ENCODE data around the gene DCUN1D2. TPM values are rescaled to one million over a fixed set of nuclear protein-coding genes. Genes with fewer than 3 reads are reported as not detected.

The DCUN1D2 gene
- total RNA-seq, 4 donors from 2014 or later = 12.3 to 20.2 (median 17.3) TPM

DNA sequence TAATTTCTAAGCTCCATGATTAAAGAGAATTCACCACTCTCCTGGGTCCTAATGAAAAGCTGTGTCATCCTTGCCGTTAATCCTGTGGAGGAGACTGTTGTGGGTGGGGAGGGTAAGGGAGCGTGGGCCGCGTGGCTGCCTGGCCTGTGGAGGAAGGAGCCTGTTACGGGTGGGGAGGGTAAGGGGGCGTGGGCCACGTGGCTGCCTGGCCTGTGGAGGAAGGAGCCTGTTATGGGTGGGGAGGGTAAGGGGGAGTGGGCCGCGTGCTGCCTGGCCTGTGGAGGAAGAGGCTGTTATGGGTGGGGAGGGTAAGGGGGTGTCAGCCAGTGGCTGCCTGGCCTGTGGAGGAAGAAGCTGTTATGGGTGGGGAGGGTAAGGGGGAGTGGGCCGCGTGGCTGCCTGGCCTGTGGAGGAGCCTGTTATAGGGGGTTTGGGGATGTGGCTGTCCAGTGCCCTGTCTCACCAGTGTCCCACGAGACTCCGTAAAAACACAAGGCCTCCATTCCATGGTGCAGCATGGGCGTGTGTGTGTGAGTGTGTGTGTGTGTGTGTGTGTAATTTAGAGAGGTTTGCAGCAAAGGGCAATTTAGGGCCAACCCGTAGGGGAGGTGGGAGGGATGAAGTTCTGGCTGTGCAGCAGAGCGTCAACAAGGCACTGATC, 15.6 kb upstream of the DCUN1D2 start:
- Histone ChIP-seq H3K36me3 (peaks cover 0 to 94% of the 10 kb centered on the region in 2 donors), H3K27me3 (no peaks in the 10 kb centered on the region), H3K4me1 (no peaks in the 10 kb centered on the region), H3K27ac (no peak overlapping the region), H3K4me3 (no peak overlapping the region), H3K9me3 (no peaks in the 10 kb centered on the region)
- no peak for ATAC-seq
- 46 to 54% methylated on average over 9 to 10 of the region's 16 CpGs for WGBS, 2 donors (ENCODE audit: low coverage in 1 of 2)
- TF ChIP-seq, protein P1, sequence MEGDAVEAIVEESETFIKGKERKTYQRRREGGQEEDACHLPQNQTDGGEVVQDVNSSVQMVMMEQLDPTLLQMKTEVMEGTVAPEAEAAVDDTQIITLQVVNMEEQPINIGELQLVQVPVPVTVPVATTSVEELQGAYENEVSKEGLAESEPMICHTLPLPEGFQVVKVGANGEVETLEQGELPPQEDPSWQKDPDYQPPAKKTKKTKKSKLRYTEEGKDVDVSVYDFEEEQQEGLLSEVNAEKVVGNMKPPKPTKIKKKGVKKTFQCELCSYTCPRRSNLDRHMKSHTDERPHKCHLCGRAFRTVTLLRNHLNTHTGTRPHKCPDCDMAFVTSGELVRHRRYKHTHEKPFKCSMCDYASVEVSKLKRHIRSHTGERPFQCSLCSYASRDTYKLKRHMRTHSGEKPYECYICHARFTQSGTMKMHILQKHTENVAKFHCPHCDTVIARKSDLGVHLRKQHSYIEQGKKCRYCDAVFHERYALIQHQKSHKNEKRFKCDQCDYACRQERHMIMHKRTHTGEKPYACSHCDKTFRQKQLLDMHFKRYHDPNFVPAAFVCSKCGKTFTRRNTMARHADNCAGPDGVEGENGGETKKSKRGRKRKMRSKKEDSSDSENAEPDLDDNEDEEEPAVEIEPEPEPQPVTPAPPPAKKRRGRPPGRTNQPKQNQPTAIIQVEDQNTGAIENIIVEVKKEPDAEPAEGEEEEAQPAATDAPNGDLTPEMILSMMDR (IDR thresholded peaks at IDR 0.05) = no peak
- no peak for TF ChIP-seq EP300 (IDR thresholded peaks at IDR 0.05)
- no peak for TF ChIP-seq POLR2A (IDR thresholded peaks at IDR 0.05)
- no peak for TF ChIP-seq POLR2AphosphoS5 (IDR thresholded peaks at IDR 0.05)

DNA sequence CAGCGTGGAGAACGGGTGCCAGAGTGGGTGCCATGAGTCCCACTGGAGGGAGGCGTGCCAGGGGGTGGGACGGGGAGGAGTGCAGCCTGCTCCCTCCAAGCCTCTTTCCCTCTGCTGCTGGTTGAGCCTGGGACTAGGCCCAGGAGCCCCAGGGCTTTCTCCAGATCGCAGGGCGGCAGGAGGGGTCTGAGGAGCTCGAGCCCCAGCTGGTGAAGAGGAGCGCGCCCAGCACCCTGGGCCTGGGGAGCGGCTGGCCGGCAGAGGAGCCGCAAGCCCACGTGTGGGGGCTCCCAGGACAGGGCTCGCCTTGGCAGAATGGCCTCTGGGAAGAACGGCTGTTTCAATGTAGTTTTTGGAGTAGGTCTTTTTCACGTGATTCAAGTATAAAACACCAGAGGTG, 12.2 kb upstream of the DCUN1D2 start:
- Histone ChIP-seq H3K4me1 (peaks cover 0 to under 1% (median 0%) of the 10 kb centered on the region in 3 donors), H3K9me3 (no peaks in the 10 kb centered on the region), H3K27ac (no peak overlapping the region), H3K27me3 (no peaks in the 10 kb centered on the region), H3K36me3 (peaks cover 0 to 99% of the 10 kb centered on the region in 2 donors), H3K4me3 (no peak overlapping the region)
- no peak for TF ChIP-seq POLR2AphosphoS5 (IDR thresholded peaks at IDR 0.05)
- no peak for TF ChIP-seq EP300 (IDR thresholded peaks at IDR 0.05)
- no peak for TF ChIP-seq POLR2A (IDR thresholded peaks at IDR 0.05)
- ATAC-seq = no peak
- WGBS, 2 donors (ENCODE audit: low coverage in 1 of 2) = 85% methylated on average over 4 of the region's 16 CpGs; no CpG with 5 or more reads in 1 of the 2 donors

DNA sequence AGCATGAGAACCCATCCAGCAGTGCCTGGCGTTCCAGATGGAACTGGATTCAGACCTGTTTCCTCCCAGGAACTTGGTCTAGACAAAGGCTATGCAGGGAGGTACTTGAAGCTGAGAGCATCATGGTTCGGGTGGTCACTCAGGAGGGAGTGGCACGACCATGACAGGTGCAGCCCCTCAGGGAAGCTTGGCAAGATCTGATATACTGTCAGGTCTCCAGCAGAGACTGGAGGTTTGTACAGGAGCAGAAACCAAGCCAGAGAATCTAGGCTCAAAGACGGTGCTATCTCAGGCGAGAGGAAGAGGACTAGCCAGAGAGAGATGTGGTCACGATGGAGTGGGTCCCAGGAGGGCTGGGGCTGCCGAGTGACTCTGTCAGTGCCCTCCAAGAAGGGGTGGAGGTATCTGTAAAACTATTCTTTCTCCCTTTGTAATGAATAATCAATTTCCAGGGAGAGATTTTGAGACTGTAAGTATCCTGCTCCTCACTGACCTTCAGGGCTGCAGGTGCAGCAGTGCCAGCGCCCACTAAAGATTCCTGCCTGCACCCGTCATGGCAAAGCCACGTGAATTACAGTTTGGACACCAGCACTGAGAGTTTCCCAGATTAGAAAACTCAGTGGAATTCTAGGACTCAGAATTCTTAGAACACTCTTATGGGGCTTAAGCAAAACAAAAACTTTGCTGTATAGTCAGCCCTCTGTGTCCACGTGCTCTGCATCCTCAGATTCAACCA, 10.2 kb upstream of the DCUN1D2 start:
- Histone ChIP-seq H3K27me3 (no peaks in the 10 kb centered on the region), H3K4me3 (no peak overlapping the region), H3K9me3 (no peaks in the 10 kb centered on the region), H3K4me1 (peaks cover 3 to 21% (median 3%) of the 10 kb centered on the region in 3 donors), H3K27ac (no peak overlapping the region), H3K36me3 (peaks cover 0 to 100% of the 10 kb centered on the region in 2 donors)
- WGBS, 2 donors (ENCODE audit: low coverage in 1 of 2) = 82 to 87% methylated on average over 5 to 11 of the region's 11 CpGs
- ATAC-seq = no peak
- TF ChIP-seq POLR2AphosphoS5 (IDR thresholded peaks at IDR 0.05) (no peak), EP300 (IDR thresholded peaks at IDR 0.05) (no peak), POLR2A (IDR thresholded peaks at IDR 0.05) (no peak)
- TF ChIP-seq, protein P1 (IDR thresholded peaks at IDR 0.05) = no peak

DNA sequence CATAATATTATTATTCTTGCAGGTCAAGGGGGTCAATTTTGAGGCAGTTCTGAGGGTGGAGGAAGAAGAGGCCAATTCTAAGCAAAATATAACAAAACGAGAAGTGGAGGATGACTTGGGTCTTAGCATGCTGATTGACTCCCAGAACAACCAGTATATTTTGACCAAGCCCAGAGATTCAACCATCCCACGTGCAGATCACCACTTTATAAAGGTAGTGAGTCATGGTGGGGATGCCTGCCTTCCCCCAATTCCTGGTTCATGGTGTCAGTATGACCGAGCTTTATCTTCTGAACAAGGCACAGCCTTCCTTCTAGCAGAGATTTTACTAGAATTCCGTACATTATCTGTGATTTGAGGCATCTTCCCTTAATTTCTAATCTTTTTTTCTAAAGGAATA, 9.4 kb upstream of the DCUN1D2 start:
- no peaks in the 10 kb centered on the region for H3K27me3 ChIP-seq
- ATAC-seq = no peak
- no peak overlapping the region for H3K27ac ChIP-seq
- no peaks in the 10 kb centered on the region for H3K9me3 ChIP-seq
- peaks cover 3 to 28% (median 9%) of the 10 kb centered on the region in 3 donors for H3K4me1 ChIP-seq
- TF ChIP-seq POLR2A (IDR thresholded peaks at IDR 0.05) = no peak
- no peak overlapping the region for H3K4me3 ChIP-seq
- 83 to 89% methylated on average over 4 of the region's 4 CpGs for WGBS, 2 donors (ENCODE audit: low coverage in 1 of 2)
- peaks cover 0 to 100% of the 10 kb centered on the region in 2 donors for H3K36me3 ChIP-seq

DNA sequence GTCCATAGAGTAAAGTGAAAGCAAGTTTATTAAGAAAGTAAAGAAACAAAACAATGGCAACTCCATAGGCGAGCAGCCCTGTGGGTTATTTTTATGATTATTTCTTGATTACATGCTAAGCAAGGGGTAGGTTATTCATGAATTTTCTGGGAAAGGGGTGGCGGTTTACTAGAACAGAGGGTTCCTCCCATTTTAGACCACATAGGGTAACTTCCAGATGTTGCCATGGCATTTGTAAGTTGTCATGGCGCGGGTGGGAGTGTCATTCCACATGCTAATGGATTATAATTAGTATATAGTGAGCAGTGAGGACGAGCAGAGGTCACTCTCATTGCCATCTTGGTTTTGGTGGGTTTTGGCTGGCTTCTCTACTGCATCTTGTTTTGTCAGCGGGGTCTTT, 8.4 kb upstream of the DCUN1D2 start:
- TF ChIP-seq POLR2A (IDR thresholded peaks at IDR 0.05) = no peak
- ATAC-seq = no peak
- Histone ChIP-seq H3K27ac (no peak overlapping the region), H3K9me3 (no peaks in the 10 kb centered on the region), H3K36me3 (peaks cover 0 to 92% of the 10 kb centered on the region in 2 donors), H3K4me1 (peaks cover 3 to 39% (median 9%) of the 10 kb centered on the region in 3 donors), H3K27me3 (no peaks in the 10 kb centered on the region), H3K4me3 (no peak overlapping the region)
- WGBS, 2 donors (ENCODE audit: low coverage in 1 of 2) = 82 to 99% methylated on average over 5 to 6 of the region's 6 CpGs

DNA sequence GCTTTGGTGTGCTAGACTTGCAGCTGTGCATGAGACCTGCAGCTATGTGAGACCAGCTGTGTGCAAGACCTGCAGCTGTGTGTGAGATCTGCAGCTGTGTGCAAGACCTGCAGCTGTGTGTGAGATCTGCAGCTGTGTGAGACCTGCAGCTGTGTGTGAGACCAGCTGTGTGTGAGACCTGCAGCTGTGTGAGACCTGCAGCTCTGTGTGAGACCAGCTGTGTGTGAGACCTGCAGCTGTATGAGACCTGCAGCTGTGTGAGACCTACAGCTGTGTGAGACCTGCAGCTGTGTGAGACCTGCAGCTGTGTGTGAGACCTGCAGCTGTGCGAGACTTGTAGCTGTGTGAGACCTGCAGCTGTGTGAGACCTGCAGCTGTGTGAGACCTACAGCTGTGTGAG, 6.7 kb upstream of the DCUN1D2 start:
- no peaks in the 10 kb centered on the region for H3K9me3 ChIP-seq
- H3K27me3 ChIP-seq = no peaks in the 10 kb centered on the region
- peaks cover 0 to 75% of the 10 kb centered on the region in 2 donors for H3K36me3 ChIP-seq
- TF ChIP-seq, protein P1 (IDR thresholded peaks at IDR 0.05) = no peak
- TF ChIP-seq EP300 (IDR thresholded peaks at IDR 0.05) (no peak), POLR2A (IDR thresholded peaks at IDR 0.05) (no peak), POLR2AphosphoS5 (IDR thresholded peaks at IDR 0.05) (no peak)
- no peak for ATAC-seq
- peaks cover 3 to 55% (median 19%) of the 10 kb centered on the region in 3 donors for H3K4me1 ChIP-seq
- WGBS, 2 donors (ENCODE audit: low coverage in 1 of 2) = no CpG with 5 or more reads among the region's 1 CpG
- no peak overlapping the region for H3K4me3 ChIP-seq
- H3K27ac ChIP-seq = no peak overlapping the region
